ENCODE results near the gene HMGN1.
"Not testable (repeated sequence)": the region's sequence is repeated elsewhere in the genome, so short reads cannot be mapped to it uniquely, and the experiment has no call there.

Gene HMGN1

DNA sequence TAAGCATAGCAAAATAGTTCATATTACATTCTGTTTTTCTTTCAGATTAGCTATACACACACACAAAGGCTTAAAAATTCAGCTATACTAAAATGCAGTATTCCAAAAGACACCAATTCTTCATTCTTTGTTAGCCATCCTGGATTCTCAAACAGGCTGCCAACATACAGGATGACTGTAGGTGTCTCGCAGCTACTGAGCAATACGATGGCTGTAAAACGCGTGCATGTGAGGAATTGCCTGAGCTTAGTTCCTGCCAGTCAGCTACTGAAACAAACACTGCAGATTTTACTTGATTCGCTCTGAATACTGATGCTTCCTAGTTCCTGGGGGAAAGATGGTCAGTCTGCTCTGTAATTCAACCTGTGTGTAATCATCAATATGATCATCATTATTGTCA, 24.7 kb upstream of the HMGN1 start:
- DNase-seq, result no peak

DNA sequence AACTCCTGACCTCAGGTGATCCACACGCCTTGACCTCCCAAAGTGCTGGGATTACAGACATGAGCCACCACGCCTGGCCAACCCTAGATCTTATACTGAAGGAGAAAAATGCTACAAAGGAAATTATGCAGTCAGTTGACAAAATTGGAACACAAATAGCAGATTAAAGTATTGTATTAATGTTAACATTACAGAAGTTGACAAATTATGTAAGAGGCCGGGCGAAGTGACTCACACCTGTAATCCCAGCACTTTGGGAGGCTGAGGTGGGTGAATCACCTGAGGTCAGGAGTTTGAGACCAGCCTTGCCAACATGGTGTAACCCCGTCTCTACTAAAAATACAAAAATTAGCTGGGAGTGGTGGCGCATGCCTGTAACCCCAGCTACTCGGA, 21.0 kb upstream of the HMGN1 start:
- not testable (repeated sequence) for DNase-seq

DNA sequence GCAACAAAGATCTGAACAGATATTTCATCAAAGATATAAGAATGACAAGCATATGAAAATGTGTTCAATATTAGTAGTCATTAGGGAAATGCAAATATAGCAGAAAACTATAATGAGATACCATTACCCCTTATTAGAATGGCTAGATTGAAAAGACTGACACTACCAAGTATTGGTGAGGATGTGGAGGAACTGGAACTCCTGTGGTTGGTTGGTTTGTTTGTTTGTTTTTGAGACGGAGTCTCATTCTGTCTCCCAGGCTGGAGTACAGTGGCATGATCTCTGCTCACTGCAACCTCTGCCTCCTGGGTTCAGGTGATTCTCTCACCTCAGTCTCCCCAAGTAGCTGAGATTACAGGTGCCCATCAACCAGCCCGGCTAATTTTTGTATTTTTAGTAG, 18.9 kb upstream of the HMGN1 start:
- no peak for DNase-seq

DNA sequence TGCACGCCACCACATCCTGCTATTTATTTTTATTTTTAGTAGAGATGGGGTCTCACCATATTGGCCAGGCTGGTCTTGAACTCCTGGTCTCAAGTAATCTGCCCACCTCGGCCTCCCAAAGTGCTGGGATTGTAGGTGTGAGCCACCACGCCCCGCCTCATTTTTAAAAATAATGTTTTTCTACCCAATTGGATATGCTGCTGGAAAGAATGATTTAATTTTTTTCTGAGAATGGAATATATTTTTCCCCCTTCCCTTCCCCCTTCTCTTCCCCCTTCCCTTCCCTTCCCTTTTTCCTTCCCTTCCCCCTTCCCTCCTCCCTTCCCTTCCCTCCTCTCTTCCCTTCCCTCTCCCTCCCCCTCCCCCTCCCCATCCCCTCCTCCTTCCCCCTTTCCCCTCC, 17.7 kb upstream of the HMGN1 start:
- DNase-seq, result no peak

DNA sequence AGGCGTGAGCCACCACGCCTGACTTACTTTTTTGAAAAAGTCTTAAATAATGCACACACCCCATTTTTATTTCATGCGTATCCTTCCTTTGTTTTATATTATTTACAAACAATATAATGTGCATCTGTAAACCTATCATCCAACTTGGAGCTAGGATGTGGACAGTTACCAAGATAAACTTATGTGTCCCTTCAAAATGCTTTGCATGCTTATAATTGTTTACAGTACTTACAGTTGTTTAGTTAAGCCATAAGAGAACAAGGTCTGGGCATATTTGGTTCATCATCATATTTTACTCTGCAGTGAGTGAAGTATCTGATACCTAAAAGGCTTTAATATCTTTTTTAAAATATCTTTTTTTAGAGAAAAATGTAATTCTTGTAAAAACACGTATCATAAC, 16.1 kb upstream of the HMGN1 start:
- DNase-seq, result no peak

DNA sequence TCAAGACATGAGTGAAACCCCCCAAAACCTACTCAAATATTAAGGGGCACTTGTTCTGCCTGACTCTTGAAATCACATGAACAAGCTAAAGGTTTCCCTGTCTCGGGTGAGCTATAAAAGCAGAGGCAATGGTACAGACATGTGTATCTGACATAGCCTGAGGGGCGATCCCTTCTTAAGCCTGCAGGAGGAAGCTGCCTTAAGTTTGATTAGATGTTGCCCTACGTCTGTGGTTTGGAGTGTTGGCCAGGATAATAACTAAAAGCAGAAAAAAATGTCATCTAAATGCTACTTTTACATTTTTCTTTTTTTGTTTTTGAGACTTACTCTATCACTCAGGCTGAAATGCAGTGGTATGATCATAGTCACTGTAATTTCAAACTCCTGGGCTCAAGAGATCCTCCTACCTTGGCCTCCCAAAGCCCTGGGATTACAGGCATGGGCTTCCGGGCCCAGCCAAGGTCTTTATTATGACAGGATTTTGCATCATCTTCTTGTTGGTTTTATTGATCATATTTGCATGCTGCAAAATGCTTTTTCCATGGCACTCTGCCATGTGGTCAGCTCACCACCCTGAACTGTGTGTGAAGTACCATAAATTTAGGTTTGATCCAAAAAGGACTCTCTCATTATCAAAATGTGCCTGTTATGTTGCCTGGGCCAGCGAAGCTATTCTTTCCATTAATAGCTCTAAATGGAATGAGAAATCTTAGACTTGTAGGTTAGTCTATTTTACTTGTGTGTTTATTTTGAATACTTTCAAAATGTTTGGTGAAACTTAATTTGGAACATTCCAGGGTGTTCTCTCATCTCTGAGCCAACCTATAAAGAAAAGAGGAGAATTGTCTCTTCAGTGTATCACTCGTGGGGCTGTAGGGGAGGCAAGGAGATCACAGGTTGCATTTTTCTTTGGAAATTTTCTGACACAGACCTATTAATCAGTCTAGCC, 15.0 kb upstream of the HMGN1 start:
- no peak for DNase-seq

DNA sequence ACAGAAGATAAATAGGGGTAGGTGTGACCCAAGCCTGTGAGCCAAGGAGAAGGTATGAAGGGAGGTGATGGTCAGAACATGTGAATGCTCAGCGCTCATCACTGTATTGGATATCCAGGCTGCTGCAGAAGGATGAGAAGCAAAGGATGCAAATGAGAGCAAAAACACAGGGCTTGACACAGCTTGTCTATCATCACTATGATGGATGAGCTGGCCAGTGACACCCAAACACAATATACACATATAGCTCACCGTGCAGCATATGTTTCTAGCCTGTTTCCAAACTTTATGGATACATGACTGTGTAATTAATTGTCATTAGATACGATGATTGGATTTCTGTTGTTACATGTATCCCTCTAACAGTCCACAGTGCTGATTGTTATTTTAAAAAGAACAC, 13.8 kb upstream of the HMGN1 start:
- no peak for DNase-seq

DNA sequence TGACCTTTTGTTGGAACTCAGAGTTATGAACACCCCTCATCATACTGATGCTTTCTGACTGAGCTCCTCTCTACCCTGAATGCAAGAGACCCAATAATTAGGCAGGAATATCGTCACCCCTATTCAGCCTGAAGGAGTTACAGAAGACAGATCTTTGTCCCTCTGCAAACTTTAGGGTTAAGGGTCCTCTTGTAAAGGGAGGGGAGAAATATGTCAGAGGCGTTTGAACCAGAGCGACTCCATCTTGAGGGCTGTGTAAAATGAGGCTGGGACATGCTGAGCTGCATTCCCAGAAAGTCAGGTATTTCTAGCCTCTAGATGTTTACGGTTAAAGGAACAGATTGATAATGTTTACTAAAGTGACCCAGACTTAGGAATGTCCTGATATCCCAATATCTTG, 10.5 kb upstream of the HMGN1 start:
- no peak for DNase-seq

DNA sequence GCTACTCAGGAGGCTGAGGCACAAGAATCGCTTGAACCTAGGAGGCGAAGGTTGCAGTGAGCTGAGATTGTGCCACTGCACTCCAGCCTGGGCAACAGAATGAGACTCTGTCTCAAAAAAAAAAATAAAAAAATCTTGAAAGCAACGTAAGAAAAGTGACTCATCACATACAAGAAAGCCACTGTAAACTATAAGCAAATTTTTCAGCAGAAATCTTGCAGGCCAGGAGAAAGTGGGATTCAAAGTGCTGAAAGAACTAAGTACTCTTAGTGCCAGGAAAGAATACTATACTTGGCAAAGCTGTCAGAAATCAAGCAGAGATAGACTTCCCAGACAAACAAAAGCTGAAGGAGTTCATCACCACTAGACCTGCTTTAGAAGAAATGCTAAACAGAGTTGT, 4.4 kb upstream of the HMGN1 start:
- no peak for DNase-seq

DNA sequence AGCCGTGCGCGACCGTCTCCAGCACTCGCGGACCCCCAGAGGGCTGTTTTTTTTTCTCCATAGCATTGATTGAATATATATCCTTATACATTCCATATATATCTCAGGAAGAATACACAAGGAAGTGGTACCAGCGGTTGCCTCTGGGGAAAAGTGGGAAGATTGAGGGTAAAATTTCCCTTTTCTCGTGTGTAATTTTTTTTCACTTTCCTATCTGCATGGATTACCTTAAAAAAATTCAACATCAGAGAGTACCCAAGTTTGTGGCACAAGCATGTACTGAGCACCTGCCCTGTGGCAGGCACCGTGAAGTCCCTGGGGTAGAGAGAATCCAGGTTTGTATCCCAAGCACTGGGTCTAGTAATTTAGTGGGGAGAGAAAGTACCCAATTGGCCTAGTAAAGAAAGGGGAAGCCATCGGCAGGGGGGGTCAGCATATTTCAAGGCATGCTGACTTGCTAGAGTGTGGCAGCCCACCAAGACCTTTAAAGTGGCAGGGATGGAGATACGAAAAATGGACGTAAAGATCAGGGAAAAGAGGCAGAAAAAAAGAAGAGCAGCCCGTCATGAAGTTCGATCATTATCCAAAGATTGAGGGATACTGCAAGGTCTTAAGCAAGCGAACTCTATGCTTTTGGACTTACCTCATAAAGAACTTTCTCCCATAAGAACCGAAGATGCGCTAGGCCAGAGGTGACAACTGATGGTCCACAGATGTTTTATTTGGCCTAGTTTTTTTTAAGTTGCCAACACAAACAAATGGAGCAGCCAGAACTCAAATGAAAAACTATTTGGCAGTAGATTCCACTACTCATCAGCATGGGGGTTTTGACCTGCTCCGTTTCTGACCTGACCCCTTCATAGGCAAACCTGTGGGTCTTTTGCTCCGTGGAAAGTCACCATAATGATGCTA, 1.5 kb upstream of the HMGN1 start:
- DNase-seq, result no peak

DNA sequence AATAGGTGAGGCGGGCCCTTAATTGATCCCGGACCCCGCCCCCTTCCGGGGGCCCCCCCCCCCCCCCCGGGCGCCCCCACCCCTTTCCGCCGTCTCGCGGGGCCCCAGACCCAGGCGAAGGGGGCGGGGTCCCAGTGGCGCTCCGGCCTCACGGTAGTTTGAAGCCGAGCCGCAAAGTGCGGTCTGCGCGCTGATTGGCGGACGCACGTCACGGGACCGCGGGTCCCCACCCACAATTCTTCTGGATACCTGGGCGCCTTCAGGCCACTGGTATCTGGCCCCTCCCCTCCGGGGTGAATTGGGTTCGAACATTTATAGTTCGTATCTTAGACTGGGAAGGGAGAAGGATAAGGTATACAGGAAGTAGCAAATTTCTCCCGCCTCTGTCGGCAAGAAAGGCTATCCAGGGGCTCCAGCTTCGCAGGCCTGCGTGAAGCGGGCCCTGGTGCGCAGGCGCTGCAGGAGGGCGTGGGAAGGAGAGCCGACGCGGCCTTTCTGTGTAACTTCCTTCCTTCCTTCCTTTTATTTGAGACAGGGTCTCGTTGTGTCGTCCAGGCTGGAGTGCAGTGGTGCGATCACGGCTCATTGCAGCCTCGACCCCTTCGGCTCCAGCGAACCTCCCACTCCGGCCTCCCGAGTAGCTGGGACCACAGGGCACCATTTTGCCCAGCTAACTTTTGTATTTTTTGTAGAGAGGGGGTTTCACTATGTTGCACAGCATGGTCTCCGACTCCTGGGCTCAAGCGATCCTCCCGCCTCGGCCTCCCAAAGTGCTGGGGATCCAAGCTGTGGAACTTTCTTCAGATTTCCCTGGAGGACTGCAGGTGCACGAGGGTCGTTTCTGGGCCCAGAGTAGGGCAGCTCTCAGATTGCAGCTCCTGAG, 564 bp upstream of the HMGN1 start:
- DNase-seq, result peak; percentile 99

DNA sequence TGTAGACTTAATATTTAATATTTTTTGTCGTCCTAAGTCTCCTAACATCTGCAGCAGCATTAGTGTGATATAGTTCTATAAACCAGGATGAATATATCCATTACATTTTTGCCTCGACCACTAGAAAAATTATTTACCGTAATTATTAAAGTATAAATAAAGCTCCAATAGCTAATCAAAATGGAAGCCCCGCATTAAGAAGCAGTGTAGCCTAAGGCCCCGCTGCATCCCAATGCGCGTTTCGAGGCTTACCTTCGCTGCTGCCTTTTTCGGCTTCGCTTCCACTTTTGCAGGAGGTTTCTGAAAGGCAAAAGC, 891 bp downstream of the HMGN1 start:
- no peak for DNase-seq

DNA sequence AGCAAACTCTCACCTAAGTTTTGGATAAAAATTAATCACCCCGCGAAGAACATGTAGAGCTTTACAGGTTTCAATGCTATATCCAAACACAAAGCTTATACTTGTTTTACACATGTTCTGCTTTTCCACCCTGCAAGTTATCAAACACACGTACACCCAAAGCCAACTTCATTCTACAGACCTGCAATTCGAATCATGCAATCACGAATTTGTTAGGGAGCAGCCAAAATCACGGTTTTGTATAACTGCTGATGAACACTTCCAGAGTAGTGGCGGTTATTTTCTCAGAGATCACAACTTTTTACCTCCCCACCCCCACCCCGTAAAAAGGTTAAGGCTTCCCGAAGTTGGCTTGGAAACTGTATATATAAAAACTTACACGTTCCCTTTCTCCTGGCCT, 1.4 kb downstream of the HMGN1 start:
- peak; percentile 32 for DNase-seq

DNA sequence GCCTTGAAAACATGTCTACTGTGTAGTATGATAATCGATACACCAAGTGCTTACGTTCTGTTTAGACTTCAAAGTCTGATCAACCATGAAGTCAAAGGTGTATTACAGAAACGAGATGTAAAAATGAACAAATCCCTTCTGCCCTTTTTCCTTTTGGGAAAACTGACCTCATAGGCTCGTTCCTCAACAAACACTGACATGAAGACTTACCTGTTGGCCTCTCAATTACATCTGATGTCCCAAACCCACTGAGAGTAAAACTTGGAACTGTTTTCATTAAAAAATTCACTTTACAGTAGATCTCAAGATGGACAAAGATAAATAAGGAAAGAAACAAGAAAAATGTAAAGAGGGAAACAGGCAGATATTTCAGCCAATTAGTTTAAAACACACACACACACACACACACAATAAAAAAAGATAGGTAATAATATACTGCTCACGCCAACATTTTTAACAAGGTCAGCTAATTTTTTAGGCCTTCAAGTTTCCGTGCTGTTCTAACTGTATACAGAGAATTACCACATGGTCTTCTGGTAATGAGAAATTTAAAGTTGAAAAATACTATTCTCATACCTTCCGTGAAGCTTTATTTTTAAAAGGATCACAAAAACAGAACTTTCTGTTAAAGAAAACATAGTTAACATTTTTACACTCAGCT, 2.1 kb downstream of the HMGN1 start:
- no peak for DNase-seq

DNA sequence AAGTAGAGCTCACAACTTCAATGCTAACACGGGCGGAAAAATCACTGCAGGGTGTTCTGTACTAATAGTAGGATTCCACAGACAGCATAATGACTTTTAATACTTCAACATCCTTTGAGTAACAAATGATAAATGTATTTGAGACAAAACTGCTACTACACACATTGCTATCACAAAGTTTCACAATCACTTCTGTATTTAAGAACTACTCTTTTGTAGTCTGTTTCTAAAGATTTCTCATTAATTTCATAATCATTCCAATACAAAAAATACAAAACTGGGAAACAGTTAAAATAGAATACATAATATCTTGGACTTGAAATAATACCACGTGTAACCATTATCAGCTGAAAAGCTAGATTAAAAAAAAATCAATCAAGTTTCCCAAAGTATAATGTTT, 2.7 kb downstream of the HMGN1 start:
- no peak for DNase-seq

DNA sequence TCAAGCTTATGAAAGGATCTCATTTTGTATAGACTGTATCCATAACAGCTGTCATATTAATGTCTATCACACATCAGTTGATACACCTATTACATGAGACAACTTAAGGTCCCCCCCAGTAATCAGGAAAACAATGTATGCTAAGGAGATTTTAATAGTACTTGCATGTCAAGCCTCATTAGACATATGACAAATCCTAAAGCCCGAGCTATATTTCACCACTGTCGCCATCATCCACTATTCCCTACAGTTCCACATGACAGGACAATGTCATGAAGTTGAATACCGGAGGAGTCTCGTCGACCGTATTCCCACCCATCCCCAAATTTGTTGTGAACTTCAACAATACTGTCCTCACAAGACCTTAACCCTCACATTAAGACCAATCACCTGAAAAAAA, 3.4 kb downstream of the HMGN1 start:
- no peak for DNase-seq

DNA sequence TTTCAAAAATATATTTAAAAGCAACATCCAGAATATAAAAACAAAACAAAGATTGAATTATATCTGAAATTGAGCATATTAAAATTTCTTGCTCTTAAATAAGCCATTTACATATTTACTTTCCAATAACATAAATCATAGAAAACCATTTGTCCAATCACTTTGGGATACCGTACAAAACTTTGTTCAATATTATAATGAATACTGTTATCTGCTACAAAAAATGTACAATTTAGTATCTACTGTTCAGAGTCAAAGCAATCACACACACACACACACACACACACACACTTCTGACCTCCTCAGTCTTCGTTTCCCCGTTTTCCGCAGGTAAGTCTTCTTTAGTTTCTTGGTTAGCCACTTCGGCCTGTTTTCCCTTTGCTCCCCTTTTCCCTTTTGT, 4.0 kb downstream of the HMGN1 start:
- no peak for DNase-seq

DNA sequence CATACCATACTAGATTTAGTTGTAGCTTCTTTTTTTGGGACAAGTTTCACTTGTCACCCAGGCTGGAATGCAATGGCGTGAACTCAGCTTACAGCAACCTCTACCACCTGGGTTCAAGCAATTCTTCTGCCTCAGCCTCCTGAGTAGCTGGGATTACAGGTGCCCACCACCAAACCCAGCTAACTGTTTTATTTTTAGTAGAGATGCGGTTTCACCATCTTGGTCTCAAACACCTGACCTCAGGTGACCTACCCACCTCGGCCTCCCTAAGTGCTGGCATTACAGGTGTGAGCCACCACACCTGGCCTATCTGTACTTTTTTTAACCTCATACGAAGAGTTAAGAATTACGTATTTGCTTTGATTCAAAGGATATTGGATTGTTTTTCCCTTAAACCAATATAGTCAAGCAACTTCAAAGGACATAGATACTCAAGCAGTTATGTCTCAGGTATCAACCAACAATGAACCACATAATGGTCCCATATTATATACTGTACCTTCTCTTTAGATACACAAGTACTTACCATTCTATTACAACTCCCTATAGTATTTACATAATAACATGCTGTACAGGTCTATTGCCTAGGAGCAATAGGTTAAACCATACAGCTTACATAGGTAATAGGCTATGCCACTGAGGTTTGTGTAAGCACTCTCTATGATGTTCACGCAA, 7.5 kb downstream of the HMGN1 start:
- no peak for DNase-seq

DNA sequence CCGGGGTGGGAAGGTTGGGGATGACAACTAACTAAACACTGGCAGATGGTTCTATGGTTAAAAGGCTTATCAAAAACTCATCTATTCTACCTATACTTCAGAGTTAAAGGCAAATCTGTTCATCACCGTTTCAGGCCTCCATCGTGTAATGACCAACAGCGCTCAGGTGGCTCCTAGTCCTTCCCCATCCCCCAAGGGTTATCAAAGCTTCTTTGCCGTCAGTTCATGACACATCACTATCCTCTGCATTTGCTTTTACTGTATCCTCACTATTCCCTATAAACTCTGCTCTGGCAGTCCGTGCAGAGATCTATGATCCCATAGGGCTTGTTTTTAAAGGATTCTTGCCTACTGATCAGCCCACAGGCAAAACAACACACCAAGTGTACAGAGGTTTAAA, 8.2 kb downstream of the HMGN1 start:
- no peak for DNase-seq

DNA sequence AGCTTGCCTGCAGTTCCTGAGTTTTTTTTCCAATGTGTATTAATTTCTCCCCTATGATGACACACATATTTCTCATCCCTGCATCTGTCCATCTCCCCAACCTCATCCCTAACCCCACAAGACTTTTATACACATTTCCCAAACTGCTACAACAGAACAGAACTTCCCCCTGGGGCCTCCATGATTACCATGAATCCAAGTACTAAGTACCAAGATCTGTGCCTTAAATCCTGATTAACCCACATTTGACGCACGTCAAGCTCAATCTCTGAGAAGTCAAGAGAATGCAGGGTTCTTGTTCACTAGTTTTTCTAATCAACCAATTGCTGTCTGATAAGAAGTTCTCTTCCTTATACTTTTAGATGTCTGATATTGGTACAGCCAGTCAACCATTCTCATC, 9.7 kb downstream of the HMGN1 start:
- DNase-seq, result no peak

DNA sequence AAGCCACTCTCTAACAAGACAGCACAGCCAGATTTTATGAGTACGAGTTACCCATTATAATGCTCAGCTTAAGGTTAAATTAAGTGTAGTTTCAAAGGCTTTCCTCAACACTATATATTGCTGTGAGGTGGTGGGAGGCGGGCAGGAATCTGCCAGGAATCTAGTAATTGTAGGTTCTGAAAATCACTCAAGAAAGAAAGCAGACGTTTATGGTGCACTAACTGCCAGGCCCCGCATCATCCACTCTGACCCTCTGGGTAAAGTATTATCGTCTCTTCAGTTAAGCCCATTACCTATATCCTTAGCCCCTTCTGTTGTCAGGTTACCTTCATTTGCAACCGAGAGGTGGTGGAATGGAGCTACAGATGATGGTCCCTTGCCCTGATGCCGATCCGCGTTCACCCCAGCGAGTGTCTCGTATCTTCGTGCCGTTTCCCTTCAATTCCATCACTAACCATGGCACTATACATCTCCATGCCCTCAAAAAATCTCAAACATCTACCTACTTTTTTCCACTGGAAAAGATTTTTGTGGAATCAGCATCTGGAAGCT, 12.4 kb downstream of the HMGN1 start:
- no peak for DNase-seq

Measured in right kidney (tissue), 1 donor.